HepG2 (cell line): ENCODE data around the gene UBE2I. TPM values are rescaled to one million over a fixed set of nuclear protein-coding genes. Genes with fewer than 3 reads are reported as not detected.

Experiments
- ELF1 ChIP-seq: sonication (generic); formaldehyde crosslinking; IDR thresholded peaks from 2 replicates; pipeline ENCODE4 v1.4.0; 2020; ENCODE audit warnings: missing genetic modification reagents
- EZH2 ChIP-seq: conservative IDR thresholded peaks from 2 replicates; pipeline ENCODE4 v1.6.1; 2012; ENCODE audit warnings: mild to moderate bottlenecking, low read depth, low read length, moderate library complexity
- GATA4 ChIP-seq: sonication (generic); IDR thresholded peaks from 2 replicates; pipeline ENCODE4 v1.6.1; 2016; ENCODE audit warnings: antibody characterized with exemption, low read depth, borderline replicate concordance
- HCFC1 ChIP-seq: fragments of 150-350 bp; IDR thresholded peaks from 2 replicates; pipeline ENCODE4 v1.6.1; 2014; ENCODE audit warnings: low read depth, low read length
- HES4 ChIP-seq: sonication (generic); formaldehyde crosslinking; IDR thresholded peaks from 2 replicates; pipeline ENCODE4 v1.9.0; 2021; ENCODE audit warnings: mild to moderate bottlenecking, missing genetic modification reagents, borderline replicate concordance
- KDM2A ChIP-seq: sonication (generic); formaldehyde crosslinking; IDR thresholded peaks from 2 replicates; pipeline ENCODE4 v1.4.0; 2020; ENCODE audit warnings: low read depth, missing genetic modification reagents, borderline replicate concordance
- KDM5A ChIP-seq: fragments of 200-600 bp; sonication (generic); IDR thresholded peaks from 2 replicates; pipeline ENCODE4 v1.7.0; 2018; ENCODE audit warnings: antibody characterized with exemption, mild to moderate bottlenecking, low read length, borderline replicate concordance
- KMT2A ChIP-seq: sonication (generic); formaldehyde crosslinking; IDR thresholded peaks from 2 replicates; pipeline ENCODE4 v1.4.0; 2020; ENCODE audit warnings: missing genetic modification reagents
- MEIS2 ChIP-seq: sonication (generic); formaldehyde crosslinking; IDR thresholded peaks from 2 replicates; pipeline ENCODE4 v1.9.0; 2021; ENCODE audit warnings: mild to moderate bottlenecking, missing genetic modification reagents
- NONO ChIP-seq, 2 experiments: fragments of 450-650 bp in 1 of 2; sonication (generic) in 1 of 2; formaldehyde crosslinking in 1 of 2; IDR thresholded peaks in 1 of 2; conservative IDR thresholded peaks in 1 of 2; 2 replicates each; pipeline versions ENCODE4 v1.6.1 to v1.8.0; 2017 to 2022; ENCODE audit warnings: mild to moderate bottlenecking in 1 of 2, missing genetic modification reagents in 1 of 2, moderate library complexity in 1 of 2
- SIN3A ChIP-seq: IDR thresholded peaks from 2 replicates; pipeline ENCODE4 v1.6.1; 2011; ENCODE audit warnings: low read depth, mild to moderate bottlenecking, control low read depth, low read length, borderline replicate concordance
- THAP11 ChIP-seq: IDR thresholded peaks from 2 replicates; pipeline ENCODE4 v1.6.1; 2016; ENCODE audit warnings: missing biosample characterization, missing genetic modification reagents
- ZBTB20 ChIP-seq: sonication (generic); formaldehyde crosslinking; IDR thresholded peaks from 2 replicates; pipeline ENCODE4 v1.8.1; 2023; ENCODE audit warnings: missing genetic modification reagents, low read depth, mild to moderate bottlenecking, borderline replicate concordance
- ZFY ChIP-seq: sonication (generic); formaldehyde crosslinking; IDR thresholded peaks from 2 replicates; pipeline ENCODE4 v1.4.0; 2020; ENCODE audit warnings: missing genetic modification reagents
- ZKSCAN5 ChIP-seq: sonication (generic); formaldehyde crosslinking; IDR thresholded peaks from 2 replicates; pipeline ENCODE4 v1.5.1; 2020; ENCODE audit warnings: mild to moderate bottlenecking, missing genetic modification reagents
- ZNF143 ChIP-seq: sonication (generic); formaldehyde crosslinking; IDR thresholded peaks from 2 replicates; pipeline ENCODE4 v1.4.0; 2020; ENCODE audit warnings: missing genetic modification reagents
- ZNF501 ChIP-seq: sonication (generic); formaldehyde crosslinking; IDR thresholded peaks from 2 replicates; pipeline ENCODE4 v1.5.1; 2020; ENCODE audit warnings: mild to moderate bottlenecking, moderate library complexity, missing genetic modification reagents
- ZNF552 ChIP-seq: sonication (generic); formaldehyde crosslinking; IDR thresholded peaks from 2 replicates; pipeline ENCODE4 v1.9.0; 2022; ENCODE audit warnings: missing genetic modification reagents, mild to moderate bottlenecking, borderline replicate concordance
- polyA plus RNA-seq, 8 experiments: library from polyadenylated mRNA; depleted of rRNA in 3 of 8; stranded (reverse) in 7 of 8; unstranded in 1 of 8; fragments of >200 nt; fragmentation: Illumina TruSeq in 4 of 8; extraction: Trizol in 4 of 8; gene quantifications; 2 replicates each; pipeline versions ENCODE4 v1.2.1 to v1.2.3, GENCODE V29; 2011 to 2016; ENCODE audit warnings: low read depth in 4 of 8, missing spikeins in 1 of 8, mixed read lengths in 1 of 8; ENCODE audit not compliant: insufficient read depth in 1 of 8
- total RNA-seq, 5 experiments: library from RNA; depleted of rRNA; stranded (reverse); fragments of >200 nt; fragmentation: Illumina TruSeq; extraction: Trizol; gene quantifications; 2 replicates each; pipeline ENCODE4 v1.2.3, GENCODE V29; 2016; ENCODE audit warnings: low read depth in 1 of 5
- TF ChIP-seq, protein P1 (sequence below): sonication (generic); formaldehyde crosslinking; conservative IDR thresholded peaks from 2 replicates; pipeline ENCODE4 v1.8.0; 2022; ENCODE audit warnings: missing genetic modification reagents
- TF ChIP-seq, protein P2 (sequence below): sonication (generic); formaldehyde crosslinking; IDR thresholded peaks from 2 replicates; pipeline ENCODE4 v1.9.0; 2022; ENCODE audit warnings: low read depth, missing genetic modification reagents
- TF ChIP-seq, protein P3 (sequence below): sonication (generic); formaldehyde crosslinking; IDR thresholded peaks from 2 replicates; pipeline ENCODE4 v1.8.1; 2023; ENCODE audit warnings: mild to moderate bottlenecking, moderate library complexity, missing genetic modification reagents
- TF ChIP-seq, protein P4 (sequence below): sonication (generic); formaldehyde crosslinking; IDR thresholded peaks from 2 replicates; pipeline ENCODE4 v1.5.1; 2020; ENCODE audit warnings: missing genetic modification reagents, mild to moderate bottlenecking, borderline replicate concordance

The UBE2I gene
- total and polyA plus RNA-seq, 2 of the 13 experiments (the other 11 are each of a cell fraction or from before 2014, with no cell fraction given): 75.8 to 98.9 TPM

DNA sequence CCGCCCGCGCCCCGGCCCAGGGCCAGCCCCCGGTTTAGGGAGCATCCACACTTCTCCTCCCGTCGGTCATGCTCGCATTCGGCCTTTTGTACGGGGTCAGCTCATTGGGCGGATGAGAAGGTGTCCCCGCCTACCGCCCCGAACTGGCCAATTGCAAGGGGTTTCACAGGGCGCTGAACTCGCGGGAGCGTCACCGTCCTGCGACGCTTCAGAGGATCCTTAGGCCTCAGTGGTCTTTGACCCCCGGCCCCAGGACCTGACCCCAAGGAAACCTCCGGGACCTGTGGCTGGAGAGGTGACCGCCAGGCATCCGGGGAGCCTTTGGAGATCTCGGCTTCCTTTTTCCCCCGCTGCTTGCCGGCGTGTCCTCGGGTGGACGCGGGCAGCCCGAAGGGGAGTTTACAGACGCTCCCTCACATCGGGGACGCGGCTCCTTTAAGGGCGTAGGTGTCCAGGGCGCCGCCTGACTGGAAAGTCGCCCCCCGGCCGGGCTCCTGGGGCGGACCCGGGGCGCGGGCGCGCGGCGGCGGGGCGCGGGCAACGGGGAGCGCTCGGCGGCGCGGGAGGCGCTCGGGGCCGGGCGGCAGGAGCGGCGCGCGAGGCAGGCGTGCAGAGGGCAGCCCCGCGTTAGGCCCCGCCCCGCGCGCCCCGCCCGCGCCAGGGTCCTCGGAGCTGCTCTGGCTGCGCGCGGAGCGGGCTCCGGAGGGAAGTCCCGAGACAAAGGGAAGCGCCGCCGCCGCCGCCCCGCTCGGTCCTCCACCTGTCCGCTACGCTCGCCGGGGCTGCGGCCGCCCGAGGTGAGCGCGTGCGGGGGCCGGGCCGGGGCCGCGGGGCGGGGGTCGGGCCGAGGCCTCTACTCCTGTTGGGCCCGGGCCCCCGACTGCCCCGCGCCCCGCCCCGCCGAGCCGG is at the start of gene UBE2I (continued):
- TF ChIP-seq NONO (IDR thresholded peaks at IDR 0.05) (no peak), NONO (CRISPR knock-in tag; conservative IDR thresholded peaks at IDR 0.05) (0 out of 2 replicates have a peak, but pooled peaks have one; percentile 12), ZNF143 (CRISPR knock-in tag) (no peak), ZNF552 (CRISPR knock-in tag) (0 out of 2 replicates have a peak, but pooled peaks have one; percentile 44), MEIS2 (0 out of 2 replicates have a peak, but pooled peaks have one; percentile 22), ZBTB20 (CRISPR knock-in tag) (peak; percentile 96; the same call in 1 of the 2 replicates), SIN3A (0 out of 2 replicates have a peak, but pooled peaks have one; percentile 22), ZFY (peak; percentile 100), KDM2A (CRISPR knock-in tag) (peak; percentile 85), ELF1 (peak; percentile 60), ZNF501 (peak; percentile 91), KMT2A (CRISPR knock-in tag) (no peak), ZKSCAN5 (CRISPR knock-in tag) (peak; percentile 67; the same call in 1 of the 2 replicates), EZH2 (peak; percentile 87; the same call in 1 of the 2 replicates), KDM5A (peak; percentile 79; the same call in 1 of the 2 replicates), GATA4 (no peak), HES4 (CRISPR knock-in tag) (peak; percentile 59; the same call in 1 of the 2 replicates), THAP11 (peak; percentile 81), HCFC1 (peak; percentile 26; the same call in 1 of the 2 replicates)
- TF ChIP-seq, protein P1, sequence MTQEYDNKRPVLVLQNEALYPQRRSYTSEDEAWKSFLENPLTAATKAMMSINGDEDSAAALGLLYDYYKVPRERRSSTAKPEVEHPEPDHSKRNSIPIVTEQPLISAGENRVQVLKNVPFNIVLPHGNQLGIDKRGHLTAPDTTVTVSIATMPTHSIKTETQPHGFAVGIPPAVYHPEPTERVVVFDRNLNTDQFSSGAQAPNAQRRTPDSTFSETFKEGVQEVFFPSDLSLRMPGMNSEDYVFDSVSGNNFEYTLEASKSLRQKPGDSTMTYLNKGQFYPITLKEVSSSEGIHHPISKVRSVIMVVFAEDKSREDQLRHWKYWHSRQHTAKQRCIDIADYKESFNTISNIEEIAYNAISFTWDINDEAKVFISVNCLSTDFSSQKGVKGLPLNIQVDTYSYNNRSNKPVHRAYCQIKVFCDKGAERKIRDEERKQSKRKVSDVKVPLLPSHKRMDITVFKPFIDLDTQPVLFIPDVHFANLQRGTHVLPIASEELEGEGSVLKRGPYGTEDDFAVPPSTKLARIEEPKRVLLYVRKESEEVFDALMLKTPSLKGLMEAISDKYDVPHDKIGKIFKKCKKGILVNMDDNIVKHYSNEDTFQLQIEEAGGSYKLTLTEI (CRISPR knock-in tag): no peak
- TF ChIP-seq, protein P2, sequence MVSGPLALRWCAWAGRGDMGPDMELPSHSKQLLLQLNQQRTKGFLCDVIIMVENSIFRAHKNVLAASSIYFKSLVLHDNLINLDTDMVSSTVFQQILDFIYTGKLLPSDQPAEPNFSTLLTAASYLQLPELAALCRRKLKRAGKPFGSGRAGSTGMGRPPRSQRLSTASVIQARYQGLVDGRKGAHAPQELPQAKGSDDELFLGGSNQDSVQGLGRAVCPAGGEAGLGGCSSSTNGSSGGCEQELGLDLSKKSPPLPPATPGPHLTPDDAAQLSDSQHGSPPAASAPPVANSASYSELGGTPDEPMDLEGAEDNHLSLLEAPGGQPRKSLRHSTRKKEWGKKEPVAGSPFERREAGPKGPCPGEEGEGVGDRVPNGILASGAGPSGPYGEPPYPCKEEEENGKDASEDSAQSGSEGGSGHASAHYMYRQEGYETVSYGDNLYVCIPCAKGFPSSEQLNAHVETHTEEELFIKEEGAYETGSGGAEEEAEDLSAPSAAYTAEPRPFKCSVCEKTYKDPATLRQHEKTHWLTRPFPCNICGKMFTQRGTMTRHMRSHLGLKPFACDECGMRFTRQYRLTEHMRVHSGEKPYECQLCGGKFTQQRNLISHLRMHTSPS (CRISPR knock-in tag): no peak
- TF ChIP-seq, protein P3, sequence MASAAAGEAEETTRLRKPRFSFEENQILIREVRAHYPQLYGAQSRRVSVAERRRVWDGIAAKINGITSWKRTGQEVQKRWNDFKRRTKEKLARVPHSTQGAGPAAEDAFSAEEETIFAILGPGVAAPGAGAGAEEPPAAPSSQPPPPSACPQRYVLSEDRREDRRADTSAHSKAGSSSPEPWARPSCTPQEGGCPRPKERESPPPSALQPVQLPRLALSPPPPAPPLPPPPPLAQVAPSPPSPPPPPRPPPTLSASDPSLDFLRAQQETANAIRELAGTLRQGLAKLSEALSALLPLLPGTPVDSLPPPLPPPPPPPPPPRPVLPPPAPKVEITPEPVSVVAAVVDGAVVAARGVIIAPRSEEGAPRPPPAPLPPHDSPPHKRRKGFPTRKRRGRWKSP (CRISPR knock-in tag): peak; percentile 74; the same call in 1 of the 2 replicates
- TF ChIP-seq, protein P4, sequence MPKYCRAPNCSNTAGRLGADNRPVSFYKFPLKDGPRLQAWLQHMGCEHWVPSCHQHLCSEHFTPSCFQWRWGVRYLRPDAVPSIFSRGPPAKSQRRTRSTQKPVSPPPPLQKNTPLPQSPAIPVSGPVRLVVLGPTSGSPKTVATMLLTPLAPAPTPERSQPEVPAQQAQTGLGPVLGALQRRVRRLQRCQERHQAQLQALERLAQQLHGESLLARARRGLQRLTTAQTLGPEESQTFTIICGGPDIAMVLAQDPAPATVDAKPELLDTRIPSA (CRISPR knock-in tag): no peak
